GM12878 (cell line): ENCODE measurements around the gene TSSC4.

ENCODE experiments used
- BHLHE40 ChIP-seq, 2 experiments: fragments of 450-650 bp in 1 of 2; IDR thresholded peaks; 2 replicates each; pipeline ENCODE4 v1.6.1; 2011 to 2017; ENCODE audit warnings: low read depth in 2 of 2, borderline replicate concordance in 1 of 2, improper control_type of control experiment in 1 of 2, low read length in 1 of 2, mild to moderate bottlenecking in 1 of 2
- MXI1 ChIP-seq: fragments of 150-350 bp; IDR thresholded peaks from 2 replicates; pipeline ENCODE4 v1.6.1; 2011; ENCODE audit warnings: low read depth, mild to moderate bottlenecking, inconsistent platforms, low read length, improper control_type of control experiment
- NFIC ChIP-seq: IDR thresholded peaks from 2 replicates; pipeline ENCODE4 v1.6.1; 2012; ENCODE audit warnings: low read depth, mild to moderate bottlenecking, inconsistent platforms, low read length, moderate library complexity
- NFYB ChIP-seq: IDR thresholded peaks from 2 replicates; pipeline ENCODE4 v1.6.1; 2011; ENCODE audit warnings: low read depth, mild to moderate bottlenecking, low read length, improper control_type of control experiment, moderate library complexity; ENCODE audit not compliant: insufficient read depth
- NRF1 ChIP-seq: conservative IDR thresholded peaks from 2 replicates; pipeline ENCODE4 v1.6.1; 2011; ENCODE audit warnings: mild to moderate bottlenecking, low read depth, low read length, improper control_type of control experiment
- RCOR1 ChIP-seq: conservative IDR thresholded peaks from 2 replicates; pipeline ENCODE4 v1.6.1; 2012; ENCODE audit warnings: low read depth, low read length, improper control_type of control experiment
- SREBF1 ChIP-seq: IDR thresholded peaks from 2 replicates; pipeline ENCODE4 v1.6.1; 2012; ENCODE audit warnings: mild to moderate bottlenecking, low read length
- YBX1 ChIP-seq: fragments of 450-650 bp; IDR thresholded peaks from 2 replicates; pipeline ENCODE4 v1.6.1; 2016; ENCODE audit warnings: antibody characterized with exemption
- ZNF622 ChIP-seq: fragments of 450-650 bp; IDR thresholded peaks from 2 replicates; pipeline ENCODE4 v1.6.1; 2017; ENCODE audit warnings: mild to moderate bottlenecking, inconsistent platforms
- TF ChIP-seq, protein P1 (sequence below), 3 experiments: IDR thresholded peaks in 2 of 3; conservative IDR thresholded peaks in 1 of 3; 2 replicates each; pipeline ENCODE4 v1.5.1; 2011; ENCODE audit warnings: low read depth in 3 of 3, low read length in 3 of 3, mild to moderate bottlenecking in 3 of 3, control low read depth in 2 of 3, moderate library complexity in 2 of 3, inconsistent platforms in 1 of 3, mixed read lengths in 1 of 3; ENCODE audit not compliant: control insufficient read depth in 2 of 3, insufficient read depth in 1 of 3; ENCODE audit errors: extremely low read depth in 1 of 3
- TF ChIP-seq, protein P2 (sequence below): IDR thresholded peaks from 2 replicates; pipeline ENCODE4 v1.6.1; 2012; ENCODE audit warnings: low read length, inconsistent platforms
- TF ChIP-seq, protein P3 (sequence below): fragments of 450-650 bp; conservative IDR thresholded peaks from 2 replicates; pipeline ENCODE4 v1.6.1; 2017; ENCODE audit warnings: mild to moderate bottlenecking, moderate library complexity

GRCh38 chr11:2413742-2414579, 13.4 kb downstream of the TSSC4 start:
- TF ChIP-seq, protein P1, sequence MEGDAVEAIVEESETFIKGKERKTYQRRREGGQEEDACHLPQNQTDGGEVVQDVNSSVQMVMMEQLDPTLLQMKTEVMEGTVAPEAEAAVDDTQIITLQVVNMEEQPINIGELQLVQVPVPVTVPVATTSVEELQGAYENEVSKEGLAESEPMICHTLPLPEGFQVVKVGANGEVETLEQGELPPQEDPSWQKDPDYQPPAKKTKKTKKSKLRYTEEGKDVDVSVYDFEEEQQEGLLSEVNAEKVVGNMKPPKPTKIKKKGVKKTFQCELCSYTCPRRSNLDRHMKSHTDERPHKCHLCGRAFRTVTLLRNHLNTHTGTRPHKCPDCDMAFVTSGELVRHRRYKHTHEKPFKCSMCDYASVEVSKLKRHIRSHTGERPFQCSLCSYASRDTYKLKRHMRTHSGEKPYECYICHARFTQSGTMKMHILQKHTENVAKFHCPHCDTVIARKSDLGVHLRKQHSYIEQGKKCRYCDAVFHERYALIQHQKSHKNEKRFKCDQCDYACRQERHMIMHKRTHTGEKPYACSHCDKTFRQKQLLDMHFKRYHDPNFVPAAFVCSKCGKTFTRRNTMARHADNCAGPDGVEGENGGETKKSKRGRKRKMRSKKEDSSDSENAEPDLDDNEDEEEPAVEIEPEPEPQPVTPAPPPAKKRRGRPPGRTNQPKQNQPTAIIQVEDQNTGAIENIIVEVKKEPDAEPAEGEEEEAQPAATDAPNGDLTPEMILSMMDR (IDR thresholded peaks at IDR 0.05 in 2 of 3, conservative IDR thresholded peaks at IDR 0.05 in 1 of 3; ENCODE audit: control insufficient read depth in 2 of 3, extremely low read depth in 1 of 3, insufficient read depth in 1 of 3, low read depth in 3 of 3, low read length in 3 of 3), result no peak
- TF ChIP-seq MXI1, result no peak
- TF ChIP-seq ZNF622, result no peak
- no peak for TF ChIP-seq SREBF1
- TF ChIP-seq NFIC, result no peak
- no peak for TF ChIP-seq YBX1
- TF ChIP-seq, protein P2, sequence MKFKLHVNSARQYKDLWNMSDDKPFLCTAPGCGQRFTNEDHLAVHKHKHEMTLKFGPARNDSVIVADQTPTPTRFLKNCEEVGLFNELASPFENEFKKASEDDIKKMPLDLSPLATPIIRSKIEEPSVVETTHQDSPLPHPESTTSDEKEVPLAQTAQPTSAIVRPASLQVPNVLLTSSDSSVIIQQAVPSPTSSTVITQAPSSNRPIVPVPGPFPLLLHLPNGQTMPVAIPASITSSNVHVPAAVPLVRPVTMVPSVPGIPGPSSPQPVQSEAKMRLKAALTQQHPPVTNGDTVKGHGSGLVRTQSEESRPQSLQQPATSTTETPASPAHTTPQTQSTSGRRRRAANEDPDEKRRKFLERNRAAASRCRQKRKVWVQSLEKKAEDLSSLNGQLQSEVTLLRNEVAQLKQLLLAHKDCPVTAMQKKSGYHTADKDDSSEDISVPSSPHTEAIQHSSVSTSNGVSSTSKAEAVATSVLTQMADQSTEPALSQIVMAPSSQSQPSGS, result no peak
- TF ChIP-seq RCOR1, result no peak
- TF ChIP-seq NFYB, result no peak
- no peak for TF ChIP-seq BHLHE40 (IDR thresholded peaks at IDR 0.05; ENCODE audit: borderline replicate concordance in 1 of 2, low read depth in 2 of 2, low read length in 1 of 2)
- TF ChIP-seq NRF1, result no peak
- TF ChIP-seq, protein P3, sequence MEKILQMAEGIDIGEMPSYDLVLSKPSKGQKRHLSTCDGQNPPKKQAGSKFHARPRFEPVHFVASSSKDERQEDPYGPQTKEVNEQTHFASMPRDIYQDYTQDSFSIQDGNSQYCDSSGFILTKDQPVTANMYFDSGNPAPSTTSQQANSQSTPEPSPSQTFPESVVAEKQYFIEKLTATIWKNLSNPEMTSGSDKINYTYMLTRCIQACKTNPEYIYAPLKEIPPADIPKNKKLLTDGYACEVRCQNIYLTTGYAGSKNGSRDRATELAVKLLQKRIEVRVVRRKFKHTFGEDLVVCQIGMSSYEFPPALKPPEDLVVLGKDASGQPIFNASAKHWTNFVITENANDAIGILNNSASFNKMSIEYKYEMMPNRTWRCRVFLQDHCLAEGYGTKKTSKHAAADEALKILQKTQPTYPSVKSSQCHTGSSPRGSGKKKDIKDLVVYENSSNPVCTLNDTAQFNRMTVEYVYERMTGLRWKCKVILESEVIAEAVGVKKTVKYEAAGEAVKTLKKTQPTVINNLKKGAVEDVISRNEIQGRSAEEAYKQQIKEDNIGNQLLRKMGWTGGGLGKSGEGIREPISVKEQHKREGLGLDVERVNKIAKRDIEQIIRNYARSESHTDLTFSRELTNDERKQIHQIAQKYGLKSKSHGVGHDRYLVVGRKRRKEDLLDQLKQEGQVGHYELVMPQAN, result no peak
